NCI-H146 (cell line): ENCODE data around the gene ZFAND3.
"Not testable (repeated sequence)": the region's sequence is repeated elsewhere in the genome, so short reads cannot be mapped to it uniquely, and the experiment has no call there.

Experiments used
- DNase-seq: peaks from one replicate; lab custom pipeline; 2025; lab: John Stamatoyannopoulos, UW

Gene ZFAND3

DNA sequence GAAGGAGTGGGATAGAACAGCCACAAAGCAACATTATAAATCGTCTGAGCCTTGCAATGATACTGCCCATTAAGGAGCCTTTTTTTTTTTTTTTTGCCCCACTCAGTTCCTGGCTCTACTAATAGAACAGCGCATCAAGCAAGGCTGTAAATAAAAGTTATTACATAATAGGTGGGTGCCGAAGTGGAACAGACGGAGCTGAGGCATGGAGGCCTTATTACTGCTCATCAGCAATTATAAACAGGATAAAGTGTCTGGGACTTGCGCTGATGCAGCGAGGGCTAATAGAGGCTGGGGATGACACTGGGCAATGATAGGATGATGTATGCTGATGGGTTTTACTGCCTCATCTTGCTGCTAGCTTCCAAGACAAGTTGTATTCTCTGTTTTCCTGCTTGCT lies 272.1 kb downstream of the ZFAND3 start:
- no peak for DNase-seq

DNA sequence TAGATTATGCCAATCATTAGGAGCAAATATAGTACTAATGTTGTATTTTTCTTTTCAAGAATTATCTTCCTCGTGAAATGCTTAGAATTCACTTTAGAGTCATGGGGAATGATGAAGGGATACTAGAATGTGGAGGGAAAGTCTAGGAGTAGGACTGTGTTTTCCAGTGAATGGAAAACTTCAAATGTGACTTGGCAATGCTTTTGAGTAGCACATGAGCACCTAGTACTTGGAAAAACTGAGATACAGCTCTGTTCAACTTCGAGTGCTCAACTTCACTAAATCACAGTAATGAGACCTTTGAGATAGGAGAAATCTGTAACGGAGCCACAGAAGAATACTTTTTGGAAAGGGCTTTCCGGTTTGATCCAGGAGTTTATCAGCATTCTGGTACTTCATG lies 272.9 kb downstream of the ZFAND3 start:
- DNase-seq, result no peak

DNA sequence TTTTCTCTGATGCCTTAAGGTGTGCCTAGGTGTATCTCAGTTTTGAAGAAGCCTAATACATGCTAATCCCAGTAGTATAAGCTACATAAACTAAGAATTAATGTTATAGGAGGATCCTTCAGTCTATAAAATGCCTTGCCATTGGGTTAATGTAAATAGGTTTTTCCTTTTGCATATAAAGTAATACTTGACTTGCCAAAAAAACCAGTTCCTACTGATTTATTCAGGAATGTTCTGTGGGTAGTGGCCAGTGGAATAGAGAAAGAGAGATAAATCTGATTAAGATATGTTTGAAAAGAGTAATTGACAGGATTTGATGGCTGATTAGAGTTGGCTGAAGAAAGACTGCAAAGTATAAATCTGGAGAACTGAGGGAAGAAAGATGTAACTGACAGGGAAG lies 273.4 kb downstream of the ZFAND3 start:
- no peak for DNase-seq

DNA sequence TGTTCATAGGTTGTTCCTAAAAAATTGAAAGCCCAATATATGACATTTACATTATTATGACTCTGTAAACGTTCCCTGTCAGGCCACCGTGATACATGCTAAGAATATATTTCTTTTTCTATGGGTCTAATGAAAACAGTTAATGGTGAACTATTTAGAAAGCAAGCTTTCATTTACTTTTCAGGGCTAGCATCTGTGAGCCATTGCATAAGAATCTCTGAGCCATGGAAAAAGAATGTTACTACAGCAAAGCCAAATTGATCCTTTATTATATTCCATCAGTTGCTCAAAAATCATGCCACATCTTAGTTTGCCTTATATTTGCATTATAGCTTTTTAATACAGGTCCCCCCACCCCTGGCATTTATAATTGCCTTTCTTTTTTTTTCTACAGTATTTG lies 275.5 kb downstream of the ZFAND3 start:
- DNase-seq, result no peak

DNA sequence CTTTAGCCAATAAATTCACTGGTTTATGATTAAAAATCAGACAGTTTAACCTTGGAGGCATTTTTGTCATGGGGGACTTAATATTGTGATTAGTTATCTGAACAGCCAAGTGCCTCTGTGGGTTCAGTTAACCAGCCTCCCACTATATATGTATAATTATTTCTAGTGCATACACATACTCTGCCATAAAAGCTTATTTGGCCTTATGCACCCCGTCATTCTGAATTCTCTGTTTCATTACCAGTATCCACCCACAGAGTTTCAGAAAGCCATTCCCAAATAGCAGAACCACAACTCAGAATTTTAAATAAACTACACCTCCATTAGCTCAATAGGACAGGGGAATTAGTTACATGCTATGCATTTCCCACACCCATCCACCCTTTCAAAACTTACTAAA lies 279.7 kb downstream of the ZFAND3 start:
- DNase-seq, result no peak

DNA sequence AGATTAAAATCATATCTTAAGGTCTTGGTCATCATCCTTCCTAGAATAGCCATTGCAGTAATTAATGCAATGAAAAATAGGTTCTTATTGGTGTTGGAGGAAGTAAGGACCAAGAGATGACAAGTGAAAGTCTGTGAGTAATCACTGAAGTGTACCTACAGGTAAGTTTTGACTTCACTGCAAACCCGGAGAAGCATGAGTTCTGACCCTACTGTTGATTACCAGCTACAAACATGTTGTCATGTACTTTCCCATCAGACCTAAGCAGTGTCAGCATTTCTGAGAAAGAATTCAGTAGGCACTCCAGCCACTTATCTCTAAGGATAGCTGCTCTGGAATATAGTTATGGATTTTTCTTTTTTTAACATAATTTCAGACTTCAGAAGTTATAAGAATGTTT lies 280.9 kb downstream of the ZFAND3 start:
- DNase-seq, result no peak

DNA sequence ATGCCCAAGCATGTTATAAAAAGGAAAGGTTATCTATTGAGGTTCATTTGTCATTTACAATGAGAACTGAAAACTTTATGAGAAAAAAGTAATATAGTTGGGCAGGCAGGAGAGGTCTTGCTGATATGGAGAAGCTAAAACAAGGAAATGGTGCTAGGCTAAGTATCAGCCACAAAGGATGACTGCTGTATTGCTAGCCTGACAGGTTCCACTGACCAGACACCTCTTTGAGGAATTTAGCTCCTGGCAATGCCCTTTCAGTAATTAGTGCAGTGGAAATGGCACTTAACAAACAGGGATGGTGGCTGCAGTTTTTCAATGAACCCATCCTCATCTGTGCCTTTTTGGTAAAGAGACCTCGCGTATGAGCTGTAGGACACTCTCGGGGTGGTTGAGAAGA lies 284.4 kb downstream of the ZFAND3 start:
- DNase-seq, result no peak

DNA sequence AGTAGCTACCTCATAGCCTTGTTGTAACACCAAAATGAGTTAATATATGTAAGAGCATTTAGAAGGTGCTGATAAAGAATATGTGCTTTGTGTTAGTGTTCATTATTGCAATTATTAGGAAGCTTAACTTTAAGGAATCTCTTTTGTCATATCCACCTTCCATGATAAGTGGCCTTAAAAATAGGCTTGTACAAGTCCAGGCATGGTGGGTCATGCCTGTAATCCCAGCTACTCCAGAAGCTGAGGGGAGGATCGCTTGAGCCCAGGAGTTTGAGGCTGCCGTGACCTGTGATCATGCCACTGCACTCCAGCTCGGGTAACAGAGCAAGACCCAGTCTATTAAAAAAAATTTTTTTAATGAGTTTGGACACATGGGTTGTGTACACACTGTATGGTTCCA lies 285.5 kb downstream of the ZFAND3 start:
- DNase-seq, result no peak

DNA sequence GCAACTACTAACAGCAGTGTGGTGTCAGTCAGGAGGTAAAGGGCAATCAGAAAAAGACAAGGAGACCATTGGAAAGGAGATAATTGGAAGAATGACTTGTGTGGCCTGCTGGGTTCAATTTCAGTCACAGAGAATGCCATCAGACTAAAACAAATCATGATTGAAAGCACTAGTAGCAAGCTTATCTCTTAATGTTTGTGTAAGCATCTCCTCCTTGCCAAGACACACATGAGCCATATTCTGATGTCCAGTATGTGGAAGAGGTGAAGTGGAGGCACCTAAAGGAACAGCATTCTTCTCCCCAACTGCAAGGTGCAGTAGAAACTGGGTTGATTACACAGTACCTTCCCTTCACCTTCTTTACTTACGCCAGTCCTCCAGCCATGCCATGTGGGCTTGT lies 287.5 kb downstream of the ZFAND3 start:
- DNase-seq, result peak; percentile 37

DNA sequence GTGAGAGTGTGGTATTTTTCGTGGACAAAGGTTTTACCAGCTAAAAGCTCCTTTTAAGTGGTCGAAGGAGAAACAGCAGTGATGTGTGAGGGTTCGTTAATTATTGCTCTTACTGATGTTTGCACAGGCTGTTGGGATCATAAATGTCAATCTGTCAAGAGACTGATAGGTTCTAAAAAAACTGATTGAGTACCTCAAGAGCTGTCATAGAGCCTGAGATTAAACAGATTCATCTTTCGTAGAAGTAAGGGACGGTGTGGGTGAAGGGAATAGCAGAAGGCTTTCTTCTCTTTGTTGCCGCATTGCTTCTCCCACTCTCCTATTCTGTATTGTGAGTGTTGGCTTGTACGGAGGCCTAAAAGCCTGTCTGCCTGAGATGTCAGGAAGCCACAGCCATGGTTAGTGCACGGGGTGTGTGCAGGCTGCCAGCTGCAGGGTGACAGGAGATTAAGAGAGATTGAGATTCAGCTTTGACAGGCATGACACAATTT lies 291.0 kb downstream of the ZFAND3 start:
- peak; percentile 79 for DNase-seq

DNA sequence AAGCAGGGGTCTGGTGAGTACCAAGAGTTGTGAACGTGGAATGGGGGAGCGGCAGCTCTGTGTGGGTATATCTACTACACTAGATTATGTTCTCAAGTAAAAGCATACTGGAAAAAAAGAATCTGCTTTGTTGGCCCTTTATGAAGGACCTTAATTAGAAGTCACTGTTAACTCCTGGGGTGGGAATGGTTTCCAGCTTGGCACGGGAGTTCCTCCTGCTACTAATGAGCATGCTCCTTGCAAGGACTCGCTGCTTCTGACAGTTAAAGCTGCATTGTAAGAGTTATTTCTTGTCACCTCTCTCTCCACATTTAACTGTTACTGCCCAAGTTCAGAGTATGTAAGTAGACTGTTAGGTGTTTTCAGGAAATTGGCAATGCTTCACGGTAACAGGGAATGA lies 292.7 kb downstream of the ZFAND3 start:
- no peak for DNase-seq

DNA sequence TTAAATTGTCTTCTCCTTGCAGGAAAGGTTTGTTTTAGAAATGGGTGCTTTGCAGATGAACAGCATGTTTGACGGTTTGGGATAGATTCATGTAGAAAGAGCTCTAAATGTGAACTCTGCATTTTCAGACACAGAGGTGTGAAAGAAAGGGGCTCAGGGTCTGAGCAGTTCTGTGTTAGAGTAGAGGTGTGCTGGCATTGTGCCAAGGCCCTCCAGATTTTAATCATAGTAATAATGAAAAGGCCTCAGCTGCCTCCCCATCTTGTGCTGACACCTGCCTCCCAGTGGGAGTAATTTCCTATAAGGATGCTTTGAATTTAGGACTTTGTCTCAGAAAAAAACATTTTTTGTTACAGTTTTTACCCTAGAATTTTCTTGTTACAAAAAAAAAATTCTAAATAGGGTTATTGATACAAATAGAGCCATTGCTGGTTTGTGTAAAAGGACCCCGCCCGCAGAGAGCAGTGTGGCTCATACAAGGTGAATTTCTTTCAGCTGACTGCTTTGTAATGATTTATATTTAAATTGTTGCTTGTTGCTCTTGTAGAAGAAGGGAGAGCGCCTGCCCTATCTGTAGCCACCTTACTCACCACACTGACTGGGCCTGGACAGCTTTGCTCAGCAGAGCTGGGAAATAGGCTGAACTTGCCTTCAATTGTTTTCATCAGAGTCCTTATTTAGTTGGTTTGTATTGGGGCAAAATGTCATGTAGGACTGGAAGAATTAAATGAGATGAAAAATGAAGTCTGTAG lies 294.5 kb downstream of the ZFAND3 start:
- peak; percentile 93 for DNase-seq

DNA sequence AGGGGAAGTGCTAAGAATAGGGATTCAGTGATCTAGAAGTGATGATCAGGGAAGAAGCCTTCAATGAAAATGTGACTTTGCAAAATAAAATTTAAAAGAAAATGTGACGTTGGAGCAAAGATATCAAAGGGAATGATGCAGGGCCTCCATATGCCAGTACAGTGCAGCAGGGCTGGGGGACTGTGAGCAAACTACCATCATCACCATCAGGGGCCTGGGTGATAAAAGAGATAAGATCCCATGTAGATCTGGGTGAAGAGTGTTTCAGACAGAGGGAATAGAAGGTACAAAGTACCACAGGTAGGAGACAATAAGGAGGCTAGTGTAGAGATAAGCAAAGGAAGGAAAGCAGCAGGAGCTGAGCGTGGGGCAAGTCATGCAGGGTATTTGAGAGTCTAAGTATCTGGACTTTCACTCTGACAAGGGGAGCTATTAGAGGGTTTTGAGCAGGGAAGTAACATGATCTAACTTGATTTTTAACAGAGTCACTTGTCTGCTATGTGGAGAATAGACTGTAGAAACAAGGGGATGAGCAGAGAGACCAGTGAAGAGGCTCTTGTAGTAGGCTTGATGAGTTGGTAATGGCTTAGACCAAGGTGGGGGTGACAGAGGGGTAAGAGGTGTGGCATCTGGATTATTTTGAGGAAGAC lies 295.6 kb downstream of the ZFAND3 start:
- no peak for DNase-seq

DNA sequence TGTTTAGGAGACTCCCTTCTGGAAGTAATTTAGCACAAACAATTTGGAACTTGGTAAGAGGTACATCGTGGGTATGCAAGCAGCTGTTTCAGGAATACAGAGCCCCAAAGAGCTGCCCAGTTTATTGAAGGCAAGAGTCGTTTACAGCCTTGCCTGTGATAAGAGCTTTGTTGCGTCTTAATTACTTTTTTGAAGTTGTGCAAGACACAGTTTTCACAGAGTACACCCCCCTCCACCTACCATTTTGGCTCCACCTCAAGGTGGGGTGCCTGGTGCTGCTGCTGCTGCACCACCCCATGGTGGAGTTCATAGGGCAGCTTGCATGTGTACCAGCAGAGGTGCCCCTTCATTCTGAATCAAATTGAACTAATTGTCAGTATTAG lies 296.1 kb downstream of the ZFAND3 start:
- no peak for DNase-seq

DNA sequence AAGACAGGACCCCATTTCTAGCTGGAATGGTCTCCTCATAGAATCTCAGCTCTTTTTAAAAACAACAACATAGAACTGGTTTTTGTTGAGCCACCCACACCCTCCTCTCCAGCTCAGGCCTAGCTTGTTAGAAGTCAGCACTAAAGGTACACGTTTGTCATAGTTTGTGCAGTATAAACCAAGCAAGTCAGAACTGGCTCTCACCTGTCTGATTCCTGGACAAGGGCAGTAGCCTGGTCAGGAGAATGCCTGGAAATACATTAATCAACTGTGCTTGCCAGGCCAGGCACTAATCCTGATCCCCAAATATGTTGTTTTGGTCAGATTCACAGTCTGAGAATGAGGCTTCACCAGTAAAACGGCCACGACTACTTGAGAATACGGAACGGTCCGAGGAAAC lies 296.7 kb downstream of the ZFAND3 start:
- DNase-seq, result no peak

DNA sequence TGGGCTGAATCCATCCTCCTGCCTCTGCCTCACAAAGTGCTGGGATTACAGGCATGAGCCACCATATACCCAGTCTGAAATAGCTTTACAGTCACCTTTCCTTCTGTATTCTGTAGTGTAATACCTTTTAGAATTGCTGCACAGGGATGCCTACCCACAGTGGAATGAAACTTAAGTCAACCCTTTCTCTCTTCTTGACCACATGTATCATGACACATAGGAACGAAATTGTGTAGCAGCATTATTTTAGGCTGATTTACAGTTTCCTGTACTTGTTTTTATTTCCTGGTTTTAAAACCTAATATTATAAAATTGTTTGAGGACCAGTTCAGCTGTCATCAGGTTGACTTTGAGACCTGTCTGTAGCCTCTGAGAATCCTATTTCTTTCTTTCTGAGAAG lies 297.8 kb downstream of the ZFAND3 start:
- no peak for DNase-seq

DNA sequence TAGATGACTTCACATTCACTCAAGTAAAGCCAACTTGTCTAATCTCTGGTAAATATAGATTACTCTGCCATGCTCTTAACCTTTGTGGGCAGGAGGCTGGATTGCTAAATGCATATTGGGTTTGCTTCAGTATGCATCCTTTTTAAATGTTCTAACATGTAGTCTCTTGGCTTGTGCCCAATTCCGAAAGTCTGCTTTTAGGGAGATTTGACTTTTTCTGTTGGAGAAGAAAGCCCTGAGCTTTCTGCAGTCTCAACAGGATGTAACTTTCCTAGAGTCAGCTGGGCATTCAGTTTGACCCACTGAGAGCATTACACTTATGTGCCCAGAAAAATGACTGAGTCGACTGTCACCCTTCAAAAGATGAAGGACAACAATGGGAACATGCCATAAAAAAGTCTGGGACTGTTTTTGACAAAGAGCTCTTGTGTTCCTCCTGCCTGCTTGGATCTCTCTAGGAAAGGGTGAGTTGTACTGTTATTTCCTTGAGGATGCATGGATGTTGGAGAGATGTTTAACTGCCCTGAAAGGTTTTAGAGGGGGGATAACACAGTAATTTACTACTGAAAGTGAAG lies 299.4 kb downstream of the ZFAND3 start:
- DNase-seq, result no peak

DNA sequence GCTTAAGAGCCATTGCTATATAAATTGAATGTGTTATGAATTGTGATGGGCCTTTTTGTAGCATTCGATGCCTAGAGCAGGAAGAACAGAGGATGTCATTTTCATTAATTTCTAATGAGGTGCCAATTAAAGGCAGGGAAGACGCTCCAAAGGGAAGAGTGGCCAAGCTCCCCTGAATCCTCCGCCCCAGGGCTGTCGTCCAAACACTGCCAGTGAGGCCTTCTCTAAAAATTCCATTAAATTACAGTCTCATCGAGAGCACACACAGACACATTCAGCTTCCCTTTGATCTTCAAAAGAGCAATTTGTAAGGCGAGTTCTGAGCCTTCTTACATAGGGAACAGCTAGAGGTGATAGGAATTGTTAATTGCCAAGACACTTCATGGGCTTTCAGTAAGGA lies 300.0 kb downstream of the ZFAND3 start:
- no peak for DNase-seq

DNA sequence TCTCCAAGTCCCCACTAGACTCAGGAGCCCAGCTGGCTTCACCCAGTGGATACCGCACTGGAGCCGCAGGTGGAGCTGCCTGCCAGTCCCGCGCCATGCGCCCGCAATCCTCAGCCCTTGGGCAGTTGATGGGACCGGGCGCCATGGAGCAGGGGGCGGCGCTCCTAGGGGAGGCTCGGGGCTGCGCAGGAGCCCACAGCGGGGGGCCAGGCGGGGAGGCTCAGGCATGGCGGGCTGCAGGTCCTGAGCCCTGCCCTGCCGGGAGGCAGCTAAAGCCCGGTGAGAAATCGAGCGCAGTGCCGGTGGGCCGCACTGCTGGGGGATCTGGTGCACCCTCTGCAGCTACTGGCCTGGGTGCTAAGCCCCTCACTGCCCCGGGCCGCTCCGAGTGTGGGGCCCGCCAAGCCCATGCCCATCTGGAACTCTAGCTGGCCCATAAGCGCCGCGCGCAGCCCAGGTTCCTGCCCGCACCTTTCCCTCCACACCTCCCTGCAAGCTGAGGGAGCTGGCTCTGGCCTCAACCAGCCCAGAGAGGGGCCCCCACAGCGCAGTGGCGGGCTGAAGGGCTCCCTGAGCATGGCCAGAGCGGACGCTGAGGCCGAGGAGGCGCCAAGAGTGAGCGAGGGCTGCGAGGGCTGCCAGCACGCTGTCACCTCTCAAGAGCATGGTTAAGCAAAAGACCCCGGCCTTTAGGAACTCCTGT lies 304.8 kb downstream of the ZFAND3 start:
- not testable (repeated sequence) for DNase-seq

DNA sequence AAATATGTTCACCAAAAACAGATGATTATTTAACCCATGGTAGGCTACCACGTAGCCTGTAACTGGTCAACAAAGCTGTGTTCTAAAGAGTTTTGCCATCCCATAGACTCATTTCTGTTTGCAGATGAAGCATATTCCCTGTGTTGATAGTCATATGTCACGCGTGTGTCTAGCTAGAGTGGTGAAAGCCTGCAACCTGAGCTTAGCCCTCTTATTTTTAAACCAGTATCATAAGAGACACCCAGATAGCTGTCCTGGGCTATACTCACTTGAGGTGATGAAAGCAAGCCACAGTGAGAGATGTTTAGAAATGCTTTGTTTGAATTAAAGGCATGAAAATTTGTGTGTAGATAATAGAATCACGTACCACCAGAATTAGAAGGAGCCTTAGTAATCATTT lies 307.8 kb downstream of the ZFAND3 start:
- DNase-seq, result no peak

DNA sequence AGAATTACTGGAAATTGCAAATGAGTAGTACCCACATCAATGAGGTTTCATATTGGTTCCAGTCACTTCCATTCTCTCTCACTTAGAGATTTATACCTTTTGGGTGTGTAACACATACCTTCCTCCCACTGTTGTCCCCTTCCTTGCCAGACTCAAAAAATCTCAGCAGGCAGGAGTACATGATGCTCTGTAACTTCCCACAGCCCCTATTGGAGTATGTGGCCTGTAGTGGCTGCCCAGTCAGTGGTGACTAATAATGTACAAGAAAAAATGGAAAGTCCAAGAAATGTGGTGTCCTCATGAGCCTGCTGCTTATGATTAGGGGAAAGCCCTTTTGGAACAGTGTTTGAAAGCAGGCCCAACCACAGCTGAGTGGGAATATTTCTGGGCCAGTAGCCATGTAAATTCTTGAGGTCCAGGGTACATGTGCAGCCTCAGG lies 312.0 kb downstream of the ZFAND3 start:
- no peak for DNase-seq

DNA sequence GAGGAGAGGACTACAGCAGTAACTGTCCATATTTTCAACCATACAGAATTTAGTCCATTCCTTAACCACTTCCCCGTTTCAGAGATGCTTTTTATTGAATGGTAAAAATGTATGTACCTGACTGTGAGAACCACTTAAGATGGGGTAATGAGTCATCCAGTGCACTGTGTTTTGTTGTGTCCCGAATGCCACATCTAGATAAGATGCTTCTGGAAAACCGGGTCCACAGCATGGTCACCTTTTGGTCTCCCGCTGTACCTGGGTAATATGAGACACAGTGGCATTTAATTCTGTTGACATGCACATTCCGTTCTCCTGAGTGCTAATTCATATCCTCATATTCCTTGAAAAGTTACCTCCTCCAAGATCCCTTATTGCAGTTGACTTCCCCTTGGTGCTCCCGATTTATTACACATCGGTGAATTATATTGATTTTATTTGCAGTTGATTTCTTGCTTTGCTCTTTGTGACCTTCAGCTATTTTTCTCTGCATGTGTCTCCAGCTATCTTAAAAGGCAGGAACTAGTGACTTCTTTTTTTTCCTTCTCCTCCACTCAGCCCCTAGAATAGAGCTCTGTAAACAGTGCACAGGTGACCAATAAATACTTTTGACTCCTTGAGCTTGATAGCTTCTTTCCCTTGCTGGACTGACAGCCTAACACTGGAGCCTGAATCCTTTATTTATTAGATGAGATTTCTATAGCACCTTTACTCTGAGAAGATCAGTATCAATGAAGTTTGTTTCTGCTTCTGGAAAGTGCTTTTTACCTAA lies 314.6 kb downstream of the ZFAND3 start:
- peak; percentile 30 for DNase-seq
